ENCODE measurements around the gene BAIAP2.

Gene BAIAP2

DNA sequence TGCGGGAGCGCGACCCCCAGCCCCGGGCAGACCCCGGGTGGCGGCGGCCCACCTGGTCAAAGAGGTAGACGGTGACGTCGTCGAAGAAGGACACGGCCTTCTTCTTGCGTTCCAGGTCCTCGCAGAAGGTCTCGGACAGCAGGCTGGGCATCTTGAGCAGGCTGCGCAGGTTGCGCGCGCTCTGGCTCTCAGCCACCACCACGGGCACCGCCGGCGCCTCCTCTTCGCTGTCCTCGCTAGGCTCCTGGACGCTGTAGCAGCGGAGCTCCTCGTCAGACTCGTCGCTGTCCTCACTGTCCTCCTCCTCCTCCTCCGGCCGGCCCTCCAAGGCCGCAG, 85.2 kb downstream of the BAIAP2 start:
- DNase-seq (ENCODE audit: low read depth): no peak
- H3K4me3 ChIP-seq (ENCODE audit: low read depth, low read length): no peak overlapping the region
- TF ChIP-seq, protein P1, sequence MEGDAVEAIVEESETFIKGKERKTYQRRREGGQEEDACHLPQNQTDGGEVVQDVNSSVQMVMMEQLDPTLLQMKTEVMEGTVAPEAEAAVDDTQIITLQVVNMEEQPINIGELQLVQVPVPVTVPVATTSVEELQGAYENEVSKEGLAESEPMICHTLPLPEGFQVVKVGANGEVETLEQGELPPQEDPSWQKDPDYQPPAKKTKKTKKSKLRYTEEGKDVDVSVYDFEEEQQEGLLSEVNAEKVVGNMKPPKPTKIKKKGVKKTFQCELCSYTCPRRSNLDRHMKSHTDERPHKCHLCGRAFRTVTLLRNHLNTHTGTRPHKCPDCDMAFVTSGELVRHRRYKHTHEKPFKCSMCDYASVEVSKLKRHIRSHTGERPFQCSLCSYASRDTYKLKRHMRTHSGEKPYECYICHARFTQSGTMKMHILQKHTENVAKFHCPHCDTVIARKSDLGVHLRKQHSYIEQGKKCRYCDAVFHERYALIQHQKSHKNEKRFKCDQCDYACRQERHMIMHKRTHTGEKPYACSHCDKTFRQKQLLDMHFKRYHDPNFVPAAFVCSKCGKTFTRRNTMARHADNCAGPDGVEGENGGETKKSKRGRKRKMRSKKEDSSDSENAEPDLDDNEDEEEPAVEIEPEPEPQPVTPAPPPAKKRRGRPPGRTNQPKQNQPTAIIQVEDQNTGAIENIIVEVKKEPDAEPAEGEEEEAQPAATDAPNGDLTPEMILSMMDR (conservative IDR thresholded peaks at IDR 0.05; ENCODE audit: low read depth, low read length): no peak

DNA sequence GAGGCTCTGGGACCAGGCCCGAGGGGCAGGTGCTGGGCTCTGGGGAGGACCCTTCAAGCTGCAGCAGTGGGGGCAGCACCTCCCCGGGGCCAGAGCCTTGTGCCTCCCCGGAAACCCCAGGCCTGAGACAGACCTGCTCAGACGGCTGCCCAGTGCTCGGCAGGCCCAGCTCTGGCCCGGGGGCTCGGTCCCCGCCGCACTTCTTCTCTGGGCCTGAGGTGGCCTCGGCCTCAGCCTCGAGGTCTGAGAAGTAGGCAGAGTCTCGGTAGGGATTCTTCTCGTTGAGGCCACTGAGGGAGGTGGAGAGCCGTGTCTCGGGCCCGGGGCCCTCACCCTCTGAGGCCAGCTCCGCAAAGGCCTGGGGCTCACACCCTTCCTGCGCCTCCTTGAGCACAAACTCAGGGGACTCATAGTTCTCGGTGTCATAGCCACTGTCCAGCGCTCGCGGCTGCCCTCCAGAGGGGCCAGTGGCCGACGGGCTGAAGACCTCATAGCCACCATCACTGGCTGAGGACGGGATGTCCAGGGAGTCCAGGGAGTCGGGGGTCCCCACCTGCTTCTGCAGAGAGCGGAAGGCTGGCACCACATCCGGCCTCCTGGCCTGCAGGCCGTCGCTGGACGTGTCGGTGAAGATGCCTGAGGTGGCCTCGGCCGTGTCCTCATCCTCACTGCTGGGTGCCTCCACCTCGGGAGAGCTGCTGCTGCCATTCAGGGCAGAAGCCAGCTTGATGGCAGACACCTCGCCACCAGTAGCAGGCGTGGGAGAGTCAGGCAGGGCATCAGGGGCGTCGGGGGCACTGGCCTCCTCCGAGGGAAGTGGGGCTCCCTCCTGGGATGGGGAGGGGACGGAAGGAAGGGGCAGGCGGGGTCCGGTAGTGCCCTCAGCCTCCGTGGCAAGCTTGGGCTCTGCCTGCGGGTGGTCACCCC, 86.0 kb downstream of the BAIAP2 start:
- no peak overlapping the region for H3K4me3 ChIP-seq (ENCODE audit: low read depth, low read length)

DNA sequence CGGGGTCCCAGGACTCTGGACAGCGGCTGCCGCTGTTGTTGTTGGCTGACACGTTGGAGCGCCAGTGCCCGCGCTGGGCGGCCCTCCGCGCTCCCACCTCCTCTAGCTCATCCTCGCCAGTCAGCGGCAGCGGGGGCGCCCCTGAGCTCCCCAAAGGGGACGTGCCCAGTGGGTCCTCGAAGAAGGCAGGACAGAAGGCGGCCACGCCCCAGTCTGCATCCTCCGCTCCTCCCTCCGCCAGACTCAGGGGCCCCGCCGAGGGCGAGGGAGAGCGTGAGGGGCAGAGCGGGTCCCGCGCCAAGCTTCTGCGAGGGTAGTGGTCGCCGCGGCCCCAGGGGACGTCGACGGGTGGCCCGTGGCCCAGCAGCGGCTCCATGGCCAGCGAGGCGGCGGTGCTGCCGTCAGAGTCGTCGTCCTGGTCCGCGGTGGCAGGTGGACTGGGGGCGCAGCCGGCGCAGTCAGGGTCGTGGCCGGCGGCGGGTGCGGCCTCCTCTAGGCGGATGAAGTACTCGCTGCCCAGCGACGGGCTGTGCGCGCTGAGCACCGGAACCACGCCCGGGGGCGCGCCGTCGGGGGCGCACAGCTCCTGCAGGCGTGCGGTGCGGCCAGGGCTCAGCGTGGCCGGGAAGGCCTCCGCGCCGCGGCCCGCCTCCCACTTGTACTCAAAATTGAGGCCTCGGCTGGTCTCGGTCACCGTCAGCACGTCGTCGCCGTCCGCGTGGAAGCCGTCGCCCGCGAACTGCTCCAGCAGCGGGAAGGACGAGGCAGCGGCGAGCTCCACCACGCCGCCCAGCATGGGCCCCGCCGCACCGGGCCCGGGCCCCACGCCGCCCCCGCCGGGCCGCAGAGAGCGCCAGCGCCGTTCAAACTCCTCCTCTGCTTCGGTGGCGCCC, 87.1 kb downstream of the BAIAP2 start:
- H3K4me3 ChIP-seq (ENCODE audit: low read depth, low read length): no peak overlapping the region
- TF ChIP-seq, protein P1 (conservative IDR thresholded peaks at IDR 0.05; ENCODE audit: low read depth, low read length): no peak
- DNase-seq (ENCODE audit: low read depth): no peak

More for the DNA sequence above, 86.0 kb downstream of the BAIAP2 start:
- DNase-seq (ENCODE audit: low read depth): no peak
- TF ChIP-seq, protein P1 (conservative IDR thresholded peaks at IDR 0.05; ENCODE audit: low read depth, low read length): no peak

DNA sequence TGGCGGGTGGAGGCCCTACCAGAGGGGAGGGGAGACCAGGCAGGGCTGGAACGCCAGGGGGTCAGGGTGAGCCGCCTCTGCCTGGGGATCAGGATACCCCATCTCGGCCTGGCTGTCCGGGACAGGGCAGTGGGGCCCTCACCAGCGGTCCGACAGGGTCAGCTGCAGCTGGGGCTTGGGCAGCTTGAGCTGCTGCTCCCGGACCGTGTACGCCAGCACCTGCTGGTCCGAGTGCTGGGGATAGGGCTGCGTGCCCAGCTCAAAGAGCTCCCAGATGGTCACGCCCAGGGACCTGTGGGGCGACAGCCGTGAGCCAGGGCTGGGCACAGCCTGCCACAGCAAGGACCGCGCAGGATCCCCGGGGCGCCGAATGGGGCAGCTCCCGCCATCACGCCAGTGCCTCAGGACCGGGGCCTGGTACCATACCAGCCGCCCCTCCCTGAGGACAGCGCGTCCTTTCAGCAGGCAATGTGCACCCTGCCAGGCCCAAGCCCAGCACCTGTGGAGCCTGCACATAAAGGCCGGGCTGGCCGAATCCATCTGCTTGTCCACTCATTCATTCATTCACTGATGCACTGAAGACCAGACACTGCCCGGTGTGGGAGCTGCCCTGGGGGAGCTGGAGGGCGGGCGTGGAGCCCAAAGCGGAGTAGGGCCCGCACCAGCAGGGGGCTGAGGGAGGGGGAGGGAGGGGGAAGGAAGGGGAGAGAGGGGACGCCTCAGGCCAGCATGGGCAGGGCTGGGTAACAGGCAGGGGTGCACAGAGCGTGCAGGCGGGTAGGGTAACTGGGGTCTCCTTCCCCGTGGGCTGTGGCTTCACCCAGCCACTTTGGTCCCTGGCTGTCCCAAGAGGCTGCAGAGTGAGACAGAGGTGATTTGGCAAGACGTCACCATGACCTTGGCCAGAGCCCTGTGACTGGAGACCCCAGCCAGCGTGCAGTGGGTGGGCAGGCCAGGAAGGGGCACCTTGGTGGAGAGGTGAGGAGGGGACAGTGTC, 88.4 kb downstream of the BAIAP2 start:
- H3K4me3 ChIP-seq (ENCODE audit: low read depth, low read length): no peak overlapping the region

DNA sequence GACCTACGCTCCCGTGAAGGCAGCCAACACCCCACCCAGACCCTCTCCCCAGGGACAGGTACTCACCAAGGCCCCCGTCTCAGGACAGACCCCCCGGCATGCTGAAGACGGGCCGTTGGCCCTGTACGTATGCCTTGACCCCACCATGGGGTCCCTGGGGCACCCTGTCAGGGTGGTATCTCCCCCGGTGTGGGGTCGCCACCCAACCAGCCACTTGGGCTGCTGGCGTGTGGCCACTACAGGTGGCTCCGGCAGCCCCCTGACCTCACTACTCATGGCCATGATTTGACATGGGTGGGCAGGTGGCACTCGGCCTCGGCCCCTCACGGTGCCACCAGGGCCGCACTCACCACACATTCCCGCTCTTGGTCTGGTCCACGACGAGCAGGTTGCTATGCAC, 89.4 kb downstream of the BAIAP2 start:
- TF ChIP-seq, protein P1 (conservative IDR thresholded peaks at IDR 0.05; ENCODE audit: low read depth, low read length): no peak
- DNase-seq (ENCODE audit: low read depth): no peak
- H3K4me3 ChIP-seq (ENCODE audit: low read depth, low read length): no peak overlapping the region

More for the DNA sequence above, 88.4 kb downstream of the BAIAP2 start:
- TF ChIP-seq, protein P1 (conservative IDR thresholded peaks at IDR 0.05; ENCODE audit: low read depth, low read length): no peak
- no peak for DNase-seq (ENCODE audit: low read depth)

DNA sequence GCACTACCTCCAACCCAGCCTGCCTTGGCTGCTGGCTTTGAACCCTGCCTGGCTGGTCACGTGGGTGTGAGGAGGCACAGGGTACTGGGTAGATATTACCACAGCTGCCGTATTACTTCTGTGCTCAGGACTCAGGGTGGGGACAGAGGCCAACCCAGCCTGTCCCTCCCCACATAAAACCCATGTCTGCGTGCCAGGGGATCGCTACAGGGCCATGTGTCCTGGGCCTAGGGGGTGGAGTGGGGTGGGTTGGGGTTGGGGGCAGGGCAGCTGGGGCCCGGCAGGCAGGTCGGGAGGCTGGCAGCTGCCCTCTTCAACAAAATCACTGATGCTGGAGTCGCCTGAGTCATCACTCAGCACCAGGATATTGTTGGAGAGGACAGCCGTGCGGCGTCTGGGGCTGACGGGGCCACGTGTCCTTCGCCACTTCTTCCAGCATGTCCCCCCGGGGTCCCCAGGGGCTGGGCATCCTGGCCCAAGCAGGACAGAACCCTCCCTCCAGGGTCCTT, 90.7 kb downstream of the BAIAP2 start:
- TF ChIP-seq, protein P1 (conservative IDR thresholded peaks at IDR 0.05; ENCODE audit: low read depth, low read length): no peak
- no peak overlapping the region for H3K4me3 ChIP-seq (ENCODE audit: low read depth, low read length)
- no peak for DNase-seq (ENCODE audit: low read depth)

Data from choroid plexus epithelial cell (primary cell).